Stomach (tissue), 9 donors: ENCODE measurements around the gene RSPH6A. TPM values are rescaled to one million over a fixed set of nuclear protein-coding genes. Genes with fewer than 3 reads are reported as not detected.

Experiments
- DNase-seq, 2 donors: peaks; one replicate each; pipeline versions ENCODE4 v3.0.0 to v3.0.0-alpha.2; 2013 to 2019
- H3K27ac ChIP-seq, 5 donors: fragments of 200-600 bp in 4 of 5; sonication (generic) in 4 of 5; one replicate each; pipeline ENCODE4 v1.5.1; 2013 to 2019; ENCODE audit warnings: mild to moderate bottlenecking in 1 of 5, moderate library complexity in 1 of 5
- H3K27me3 ChIP-seq, 3 donors: fragments of 200-600 bp; sonication (generic); one replicate each; pipeline ENCODE4 v1.5.1; 2017 to 2019; ENCODE audit warnings: mixed run types in 1 of 3
- H3K36me3 ChIP-seq, 4 donors: fragments of 200-600 bp; sonication (generic); 1 replicate in 3 of 4; 2 replicates in 1 of 4; pipeline ENCODE4 v1.5.1; 2016 to 2019
- H3K4me1 ChIP-seq, 4 donors: fragments of 200-600 bp; sonication (generic); one replicate each; pipeline ENCODE4 v1.5.1; 2016 to 2019
- H3K4me3 ChIP-seq, 4 donors: fragments of 200-600 bp; sonication (generic) in 3 of 4; one replicate each; pipeline ENCODE4 v1.5.1; 2016 to 2019; ENCODE audit warnings: mild to moderate bottlenecking in 1 of 4
- H3K9me3 ChIP-seq, 4 donors: fragments of 200-600 bp; sonication (generic); one replicate each; pipeline ENCODE4 v1.5.1; 2016 to 2019
- EP300 ChIP-seq: sonication (generic); formaldehyde crosslinking; IDR thresholded peaks from one replicate; pipeline ENCODE4 v1.6.1; 2017; ENCODE audit warnings: antibody characterized with exemption
- POLR2A ChIP-seq, 4 donors: fragments of 450-650 bp; IDR thresholded peaks; one replicate each; pipeline ENCODE4 v1.6.1; 2016; ENCODE audit warnings: antibody characterized with exemption in 4 of 4, control low read depth in 2 of 4, mild to moderate bottlenecking in 1 of 4, moderate library complexity in 1 of 4
- POLR2AphosphoS5 ChIP-seq, 3 donors: sonication (generic); formaldehyde crosslinking; IDR thresholded peaks; one replicate each; pipeline ENCODE4 v1.6.1; 2016; ENCODE audit warnings: antibody characterized with exemption in 3 of 3
- WGBS, 5 donors: extraction: QIAGEN DNeasy Blood & Tissue Kit in 3 of 5; methylation state at CpG; one replicate each; pipeline versions ENCODE4 v1.1.5 to v1.1.7; 2013 to 2018; 5-methylcytosine and 5-hydroxymethylcytosine counted together
- intact Hi-C: fragments of 100-400 bp; cut with DNase I; formaldehyde crosslinking; loops from one replicate; pipeline ENCODE4 v1.15.1; 2023; ENCODE audit warnings: low total_unique reads
- polyA plus RNA-seq, 3 donors: library from polyadenylated mRNA; stranded (reverse); fragments of 200-250 nt; gene quantifications; one replicate each; pipeline ENCODE4 v1.2.3, GENCODE V29; 2013
- total RNA-seq, 5 donors: library from RNA; depleted of rRNA; stranded (reverse); fragments of >200 nt; gene quantifications; one replicate each; pipeline versions ENCODE4 v1.1.0 to v1.2.3, GENCODE V29; 2014 to 2016
- TF ChIP-seq, protein P1 (sequence below), 7 experiments: fragments of 450-650 bp in 4 of 7; fragments of 200-600 bp in 3 of 7; sonication (generic) in 3 of 7; IDR thresholded peaks; one replicate each; pipeline ENCODE4 v1.5.1; 2016 to 2019; ENCODE audit warnings: antibody characterized with exemption in 7 of 7, control low read depth in 2 of 7, mild to moderate bottlenecking in 1 of 7
- donor health status: healthy with polysubstance abuse.
- donor health status: Bipolar disorder and iron deficiency.
- donor health status: healthy.

RSPH6A gene
- total and polyA plus RNA-seq, 8 donors = 0.37 to 5.8 (median 1.4) TPM; not detected in 5

DNA sequence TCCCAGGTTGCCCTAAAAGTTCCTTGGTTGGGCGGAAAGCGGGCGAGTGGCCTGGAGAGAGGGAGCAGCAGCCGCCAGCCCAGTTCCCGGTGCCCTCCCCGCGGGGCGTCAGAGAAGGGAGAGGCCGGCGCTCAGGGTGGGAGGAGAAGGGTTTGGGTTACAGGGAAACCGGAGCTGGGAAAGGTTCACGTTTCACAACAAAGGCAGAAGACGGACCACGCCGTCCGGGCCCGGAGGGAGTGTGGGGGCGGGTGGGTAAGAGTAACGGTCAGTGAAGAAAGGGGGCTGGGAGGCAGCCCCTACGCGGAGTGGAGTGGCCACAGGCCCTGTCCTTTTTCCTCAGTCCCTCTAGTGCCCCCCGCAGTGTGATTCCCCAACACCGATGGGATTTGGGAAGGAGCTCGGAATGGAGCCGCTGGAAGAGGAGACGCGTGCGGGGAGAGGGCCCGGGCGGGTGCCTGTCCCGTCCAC, 47.7 kb downstream of the RSPH6A start:
- Histone ChIP-seq H3K9me3 (no peaks in the 10 kb centered on the region), H3K4me1 (peaks cover 52 to 81% (median 73%) of the 10 kb centered on the region in 4 donors), H3K27me3 (peaks cover 0 to 32% (median 0%) of the 10 kb centered on the region in 3 donors), H3K4me3 (peak overlapping the region; percentile 61 to 85 (median 83)), H3K27ac (peak overlapping the region; percentile 89 to 97 (median 92)), H3K36me3 (peaks cover 0 to 12% (median 5%) of the 10 kb centered on the region in 4 donors)
- TF ChIP-seq EP300 (no peak), POLR2AphosphoS5 (IDR thresholded peaks at IDR 0.05) (peak in 2 of 3 donors; percentile 51 to 73)
- WGBS, 5 donors = 12 to 15% (median 13%) methylated on average over 17 to 31 of the region's 31 CpGs
- peak; percentile 77 to 93 for DNase-seq
- intact Hi-C loops = no loop called here

DNA sequence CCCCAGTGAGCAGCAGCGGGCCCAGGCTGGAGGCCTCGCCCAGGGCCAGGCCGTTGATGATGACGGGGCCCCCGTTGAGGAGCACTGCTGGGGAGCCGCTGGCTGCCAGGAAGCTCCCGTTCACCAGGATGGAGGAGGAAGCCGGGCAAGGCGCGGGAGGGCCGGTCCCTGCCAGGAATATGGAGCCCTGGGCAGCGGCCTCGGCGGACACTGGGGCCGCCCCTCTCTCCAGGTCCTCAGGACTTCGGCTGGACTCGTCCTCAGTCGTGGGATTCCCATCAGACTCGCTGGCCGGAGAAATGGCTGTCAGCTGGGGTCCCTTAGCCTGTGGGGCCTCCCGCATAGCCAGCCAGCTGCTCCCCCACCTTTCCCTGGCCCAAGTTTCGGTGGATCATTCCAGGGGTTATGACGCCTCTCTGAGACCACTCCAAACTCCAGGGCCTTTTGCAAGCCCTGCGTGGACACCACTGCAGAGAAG, 48.2 kb downstream of the RSPH6A start:
- Histone ChIP-seq H3K4me3 (peak overlapping the region; percentile 61 to 85 (median 83)), H3K36me3 (peaks cover 0 to 7% (median 3%) of the 10 kb centered on the region in 4 donors), H3K27ac (peak overlapping the region; percentile 89 to 97 (median 92)), H3K9me3 (no peaks in the 10 kb centered on the region), H3K27me3 (peaks cover 0 to 32% (median 0%) of the 10 kb centered on the region in 3 donors), H3K4me1 (peaks cover 46 to 76% (median 68%) of the 10 kb centered on the region in 4 donors)
- intact Hi-C loops = no loop called here
- DNase-seq = peak in 1 of 2 donors; percentile 68
- 10 to 25% (median 20%) methylated on average over 5 to 24 of the region's 24 CpGs for WGBS, 5 donors
- TF ChIP-seq POLR2AphosphoS5 (IDR thresholded peaks at IDR 0.05) (no peak), POLR2A (IDR thresholded peaks at IDR 0.05) (no peak), EP300 (no peak)
- TF ChIP-seq, protein P1, sequence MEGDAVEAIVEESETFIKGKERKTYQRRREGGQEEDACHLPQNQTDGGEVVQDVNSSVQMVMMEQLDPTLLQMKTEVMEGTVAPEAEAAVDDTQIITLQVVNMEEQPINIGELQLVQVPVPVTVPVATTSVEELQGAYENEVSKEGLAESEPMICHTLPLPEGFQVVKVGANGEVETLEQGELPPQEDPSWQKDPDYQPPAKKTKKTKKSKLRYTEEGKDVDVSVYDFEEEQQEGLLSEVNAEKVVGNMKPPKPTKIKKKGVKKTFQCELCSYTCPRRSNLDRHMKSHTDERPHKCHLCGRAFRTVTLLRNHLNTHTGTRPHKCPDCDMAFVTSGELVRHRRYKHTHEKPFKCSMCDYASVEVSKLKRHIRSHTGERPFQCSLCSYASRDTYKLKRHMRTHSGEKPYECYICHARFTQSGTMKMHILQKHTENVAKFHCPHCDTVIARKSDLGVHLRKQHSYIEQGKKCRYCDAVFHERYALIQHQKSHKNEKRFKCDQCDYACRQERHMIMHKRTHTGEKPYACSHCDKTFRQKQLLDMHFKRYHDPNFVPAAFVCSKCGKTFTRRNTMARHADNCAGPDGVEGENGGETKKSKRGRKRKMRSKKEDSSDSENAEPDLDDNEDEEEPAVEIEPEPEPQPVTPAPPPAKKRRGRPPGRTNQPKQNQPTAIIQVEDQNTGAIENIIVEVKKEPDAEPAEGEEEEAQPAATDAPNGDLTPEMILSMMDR (IDR thresholded peaks at IDR 0.05) = no peak

DNA sequence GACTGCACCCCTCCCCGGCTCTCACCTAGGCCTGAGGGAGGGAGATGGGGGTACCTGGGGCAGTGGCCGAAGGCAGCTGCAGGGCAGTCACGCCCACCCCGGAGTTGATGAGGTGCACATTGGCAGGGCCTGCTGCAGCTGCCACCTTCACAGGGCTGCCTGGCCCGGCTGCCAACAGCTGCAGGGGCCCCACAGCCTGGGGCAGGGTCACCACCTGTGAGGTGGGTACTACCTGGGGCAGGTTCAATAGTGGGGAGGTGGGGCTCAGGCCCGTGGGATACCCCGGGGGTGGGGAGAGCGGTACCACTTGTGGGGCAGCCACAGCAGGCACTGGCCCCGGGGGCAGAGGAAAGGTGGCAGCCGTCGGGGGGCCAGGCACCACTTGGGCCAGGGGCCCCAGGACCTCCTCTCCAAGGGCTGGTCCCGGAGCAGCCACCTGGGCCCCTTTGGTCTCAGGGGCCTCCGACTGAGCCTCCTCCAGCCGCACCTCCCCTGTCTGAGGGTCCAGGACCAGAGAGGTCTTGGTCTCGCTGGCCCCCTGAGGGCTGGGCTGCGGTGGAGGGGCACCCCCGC, 48.7 kb downstream of the RSPH6A start:
- H3K36me3 ChIP-seq = peaks cover 0 to 2% (median under 1%) of the 10 kb centered on the region in 4 donors
- peak overlapping the region; percentile 61 to 85 (median 83) for H3K4me3 ChIP-seq
- peak in 1 of 2 donors; percentile 58 for DNase-seq
- H3K4me1 ChIP-seq = peaks cover 41 to 70% (median 63%) of the 10 kb centered on the region in 4 donors
- TF ChIP-seq, protein P1 (IDR thresholded peaks at IDR 0.05) = no peak
- peak overlapping the region; percentile 89 to 97 (median 92) for H3K27ac ChIP-seq
- intact Hi-C loops = no loop called here
- H3K27me3 ChIP-seq = peaks cover 0 to 28% (median 0%) of the 10 kb centered on the region in 3 donors
- 35 to 69% (median 46%) methylated on average over 8 to 17 of the region's 17 CpGs for WGBS, 5 donors
- H3K9me3 ChIP-seq = no peaks in the 10 kb centered on the region

DNA sequence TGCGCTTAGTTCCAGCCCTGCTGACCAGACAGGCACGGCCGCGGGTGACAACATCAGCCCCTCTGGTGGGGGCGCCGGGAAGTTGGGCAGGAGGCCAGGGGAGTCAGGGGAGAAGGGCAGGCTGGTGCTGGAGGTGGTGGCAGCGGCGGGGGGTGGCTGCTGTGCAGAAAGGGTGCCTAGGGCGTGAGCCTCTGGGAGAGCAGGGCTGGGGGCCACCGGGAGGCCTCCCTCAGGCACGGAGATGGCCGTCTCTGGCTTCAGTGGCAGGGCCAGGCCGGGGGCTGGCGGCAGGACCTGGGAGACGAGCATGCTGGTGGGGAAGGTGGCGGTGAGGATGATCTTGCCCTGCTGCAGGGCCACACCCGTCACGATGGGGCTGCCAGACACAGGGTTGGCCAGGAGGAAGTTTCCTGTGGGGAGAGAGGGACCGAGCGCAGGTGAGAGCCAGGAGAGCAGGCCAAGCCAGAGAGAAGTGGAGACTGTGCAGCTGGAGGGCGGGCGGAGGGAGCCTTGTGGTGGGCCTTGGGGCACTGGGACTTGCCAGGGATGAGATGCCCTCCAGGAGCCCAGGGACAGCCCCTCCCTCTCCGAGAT, 49.3 kb downstream of the RSPH6A start:
- Histone ChIP-seq H3K4me1 (peaks cover 35 to 64% (median 57%) of the 10 kb centered on the region in 4 donors), H3K27ac (peak overlapping the region in 4 of 5 donors; percentile 89 to 97 (median 94)), H3K36me3 (no peaks in the 10 kb centered on the region), H3K9me3 (no peaks in the 10 kb centered on the region), H3K4me3 (peak overlapping the region in 2 of 4 donors; percentile 81 to 85), H3K27me3 (peaks cover 0 to 22% (median 0%) of the 10 kb centered on the region in 3 donors)
- TF ChIP-seq EP300 (no peak), POLR2A (IDR thresholded peaks at IDR 0.05) (no peak), POLR2AphosphoS5 (IDR thresholded peaks at IDR 0.05) (no peak)
- TF ChIP-seq, protein P1 (IDR thresholded peaks at IDR 0.05) = no peak
- DNase-seq = no peak
- intact Hi-C loops = no loop called here
- 68 to 78% (median 72%) methylated on average over 16 to 23 of the region's 23 CpGs for WGBS, 5 donors
